Hepatocyte (in vitro differentiated cells): ENCODE measurements around the gene ESRRG. TPM values are rescaled to one million over a fixed set of nuclear protein-coding genes. Genes with fewer than 3 reads are reported as not detected.

Experiments
- DNase-seq: peaks from one replicate; pipeline ENCODE4 v3.0.0-alpha.2; 2016; ENCODE audit warnings: low spot score
- H2AFZ ChIP-seq: fragments of 200-600 bp; sonication (generic); 2 replicates; pipeline ENCODE4 v1.6.0; 2016; ENCODE audit warnings: antibody characterized with exemption, mild to moderate bottlenecking
- H3K27ac ChIP-seq: fragments of 200-600 bp; sonication (generic); 2 replicates; pipeline ENCODE4 v1.5.1; 2016; ENCODE audit warnings: mild to moderate bottlenecking
- H3K27me3 ChIP-seq: fragments of 200-600 bp; sonication (generic); 2 replicates; pipeline ENCODE4 v1.6.1; 2016
- H3K36me3 ChIP-seq: fragments of 200-600 bp; sonication (generic); replicated peaks from 2 replicates; pipeline ENCODE4 v1.5.1; 2016; ENCODE audit warnings: low read depth; ENCODE audit not compliant: insufficient read depth
- H3K4me1 ChIP-seq: fragments of 200-600 bp; sonication (generic); 2 replicates; pipeline ENCODE4 v1.5.1; 2016; ENCODE audit warnings: mild to moderate bottlenecking, moderate library complexity; ENCODE audit not compliant: insufficient read depth
- H3K4me2 ChIP-seq: fragments of 200-600 bp; sonication (generic); 2 replicates; pipeline ENCODE4 v1.6.0; 2016
- H3K4me3 ChIP-seq: fragments of 200-600 bp; sonication (generic); 2 replicates; pipeline ENCODE4 v1.5.1; 2016; ENCODE audit warnings: mild to moderate bottlenecking
- H3K79me2 ChIP-seq: fragments of 200-600 bp; sonication (generic); 2 replicates; pipeline ENCODE4 v1.6.0; 2017; ENCODE audit warnings: mild to moderate bottlenecking
- H3K9me2 ChIP-seq: fragments of 200-600 bp; sonication (generic); replicated peaks from 2 replicates; pipeline ENCODE4 v1.6.0; 2017; ENCODE audit warnings: mild to moderate bottlenecking; ENCODE audit not compliant: insufficient read depth
- H3K9me3 ChIP-seq: fragments of 200-600 bp; sonication (generic); 2 replicates; pipeline ENCODE4 v1.5.1; 2016; ENCODE audit warnings: low read depth, mild to moderate bottlenecking
- H4K20me1 ChIP-seq: fragments of 200-600 bp; sonication (generic); 2 replicates; pipeline ENCODE4 v1.6.0; 2016; ENCODE audit warnings: mild to moderate bottlenecking; ENCODE audit not compliant: insufficient read depth, poor library complexity, severe bottlenecking
- CTCF ChIP-seq: fragments of 200-600 bp; sonication (generic); IDR thresholded peaks from 2 replicates; pipeline ENCODE4 v1.5.1; 2016; ENCODE audit warnings: antibody characterized with exemption, mild to moderate bottlenecking; ENCODE audit not compliant: poor library complexity
- EZH2 ChIP-seq: fragments of 200-600 bp; sonication (generic); IDR thresholded peaks from 2 replicates; pipeline ENCODE4 v1.6.1; 2016; ENCODE audit warnings: antibody characterized with exemption, mild to moderate bottlenecking, borderline replicate concordance
- EZH2phosphoT487 ChIP-seq: fragments of 200-600 bp; sonication (generic); IDR thresholded peaks from one replicate; pipeline ENCODE4 v1.6.1; 2018; ENCODE audit warnings: antibody characterized with exemption, mild to moderate bottlenecking, low read depth, moderate library complexity; ENCODE audit not compliant: unreplicated experiment, severe bottlenecking
- WGBS: methylation state at CpG from one replicate; pipeline ENCODE4 v1.1.6; 2016; ENCODE audit warnings: low lambda C conversion rate; ENCODE audit errors: missing lambda C conversion rate; 5-methylcytosine and 5-hydroxymethylcytosine counted together
- polyA plus RNA-seq: library from polyadenylated mRNA; unstranded; fragments of >200 nt; fragmentation: Nextera tagmentation; extraction: Ambion mirVana; gene quantifications from 2 replicates; pipeline ENCODE4 v1.2.1, GENCODE V29; 2016
- total RNA-seq: library from RNA; depleted of rRNA; stranded (reverse); fragments of >200 nt; gene quantifications from 2 replicates; pipeline ENCODE4 v1.2.3, GENCODE V29; 2014

The ESRRG gene
- total and polyA plus RNA-seq, 2 experiments from 2014 or later = 2.8 to 10.3 TPM

GRCh38 chr1:216653001-216653400, 70.2 kb downstream of the ESRRG start:
- no peak for TF ChIP-seq EZH2
- TF ChIP-seq EZH2phosphoT487 = no peak
- TF ChIP-seq CTCF = no peak
- Histone ChIP-seq H3K9me2 (no peaks in the 10 kb centered on the region), H3K27me3 (no peaks in the 10 kb centered on the region), H4K20me1 (no peaks in the 10 kb centered on the region), H3K9me3 (no peaks in the 10 kb centered on the region), H2AFZ (no peak overlapping the region), H3K4me3 (no peak overlapping the region), H3K27ac (no peak overlapping the region), H3K36me3 (no peaks in the 10 kb centered on the region), H3K4me1 (no peaks in the 10 kb centered on the region), H3K4me2 (no peak overlapping the region), H3K79me2 (no peaks in the 10 kb centered on the region)
- DNase-seq = no peak
- WGBS = 73% methylated on average over 4 of the region's 4 CpGs

GRCh38 chr1:216651826-216652418, 71.3 kb downstream of the ESRRG start:
- no peak for TF ChIP-seq CTCF
- no peak for TF ChIP-seq EZH2
- Histone ChIP-seq H3K9me2 (no peaks in the 10 kb centered on the region), H4K20me1 (no peaks in the 10 kb centered on the region), H3K27ac (no peak overlapping the region), H3K79me2 (no peaks in the 10 kb centered on the region), H3K4me1 (no peaks in the 10 kb centered on the region), H2AFZ (no peak overlapping the region), H3K9me3 (no peaks in the 10 kb centered on the region), H3K4me2 (no peak overlapping the region), H3K4me3 (no peak overlapping the region), H3K36me3 (no peaks in the 10 kb centered on the region), H3K27me3 (no peaks in the 10 kb centered on the region)
- WGBS = 90% methylated on average over 6 of the region's 6 CpGs
- DNase-seq = no peak

GRCh38 chr1:216643176-216643575, 80.1 kb downstream of the ESRRG start:
- H3K27ac ChIP-seq = no peak overlapping the region
- no peaks in the 10 kb centered on the region for H3K4me1 ChIP-seq
- H3K4me2 ChIP-seq = no peak overlapping the region
- H3K27me3 ChIP-seq = no peaks in the 10 kb centered on the region
- H4K20me1 ChIP-seq = no peaks in the 10 kb centered on the region
- H3K79me2 ChIP-seq = no peaks in the 10 kb centered on the region
- H3K9me3 ChIP-seq = no peaks in the 10 kb centered on the region
- no peak overlapping the region for H2AFZ ChIP-seq
- DNase-seq = no peak
- WGBS = 100% methylated on average over 1 of the region's 1 CpG
- no peak overlapping the region for H3K4me3 ChIP-seq
- H3K36me3 ChIP-seq = no peaks in the 10 kb centered on the region
- no peaks in the 10 kb centered on the region for H3K9me2 ChIP-seq
- TF ChIP-seq EZH2phosphoT487 (no peak), EZH2 (no peak), CTCF (no peak)
